B cell (primary cell): Measurements from ENCODE around the gene ADPRM.

Experiments used
- CTCF ChIP-seq: fragments of 200-600 bp; IDR thresholded peaks from one replicate; pipeline ENCODE4 v1.8.0; 2022; ENCODE audit warnings: antibody characterized with exemption, mild to moderate bottlenecking
- EZH2 ChIP-seq: IDR thresholded peaks from 2 replicates; pipeline ENCODE4 v1.6.1; 2012; ENCODE audit warnings: borderline replicate concordance, low read depth, mild to moderate bottlenecking, moderate library complexity, low read length; ENCODE audit not compliant: insufficient read depth, poor library complexity, severe bottlenecking

DNA sequence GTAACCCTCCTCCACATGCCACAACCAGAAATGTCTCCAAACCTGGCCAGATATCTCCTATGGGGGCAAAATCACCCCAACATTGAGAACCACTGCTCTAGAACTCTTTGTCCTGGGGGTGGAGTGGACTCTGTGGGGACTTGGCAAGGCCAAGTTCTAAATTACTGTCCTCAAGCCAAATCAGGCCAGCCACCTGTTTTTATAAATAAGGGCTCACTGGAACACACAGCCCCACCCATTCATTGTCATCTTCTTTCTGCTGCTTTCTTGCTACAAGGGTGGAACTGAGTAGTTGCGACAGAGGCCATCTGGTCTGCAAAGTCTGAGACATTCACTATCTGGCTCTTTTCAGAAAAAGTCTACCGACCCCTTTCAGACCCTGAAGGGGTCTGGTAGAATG, 59.2 kb downstream of the ADPRM start:
- TF ChIP-seq CTCF (no peak), EZH2 (no peak)
